ENCODE measurements around the gene PDAP1. TPM values are rescaled to one million over a fixed set of nuclear protein-coding genes. Genes with fewer than 3 reads are reported as not detected.

Gene PDAP1
- polyA plus RNA-seq, 1 of the 3 experiments (the other 2 are of a cell fraction): 389 TPM

GRCh38 chr7:99385564-99385963 is 22.8 kb downstream of the PDAP1 start (continued):
- no peak for TF ChIP-seq REST (IDR thresholded peaks at IDR 0.05; ENCODE audit: low read depth, low read length)
- no peak for TF ChIP-seq GATA2 (CRISPR knock-in tag; IDR thresholded peaks at IDR 0.05)

DNA sequence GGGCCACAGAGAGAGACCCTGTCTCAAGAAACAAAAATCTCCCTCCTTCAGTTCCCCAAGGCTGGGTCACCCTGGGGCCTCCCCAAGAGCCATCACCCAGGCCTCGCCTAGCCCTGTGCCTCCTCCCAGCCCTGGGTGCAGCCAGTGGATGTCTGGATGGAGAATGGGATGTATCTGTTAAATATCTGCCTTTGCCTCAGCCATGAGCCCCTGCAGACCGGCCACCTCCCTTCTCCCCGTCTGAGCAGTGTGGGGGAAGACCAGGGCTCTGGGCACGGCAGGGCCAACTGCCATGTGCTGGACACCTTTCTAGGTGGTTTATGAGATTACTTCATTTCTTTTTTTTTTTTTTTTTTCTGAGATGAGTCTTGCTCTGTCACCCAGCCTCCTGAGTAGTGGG is 23.9 kb downstream of the PDAP1 start:
- WGBS (ENCODE audit: low lambda C conversion rate): 86% methylated on average over 4 of the region's 4 CpGs
- ChIA-PET CTCF (no interaction called here), POLR2A (no interaction called here)
- Histone ChIP-seq H3K36me3 (replicated peaks in 1 of 2; ENCODE audit: control insufficient read depth in 1 of 2, insufficient read depth in 2 of 2, low read length in 1 of 2) (peaks cover 18 to 49% of the 10 kb centered on the region in 2 experiments), H3K4me3 (ENCODE audit: low read depth in 2 of 2, low read length in 1 of 2) (no peak overlapping the region), H2AFZ (ENCODE audit: low read depth) (no peak overlapping the region), H3F3A (replicated peaks; ENCODE audit: insufficient read depth) (peaks cover 14% of the 10 kb centered on the region), H3K27ac (ENCODE audit: low read depth in 2 of 2, low read length in 1 of 2) (no peak overlapping the region), H3K27me3 (ENCODE audit: insufficient read depth) (no peaks in the 10 kb centered on the region), H3K4me2 (no peak overlapping the region), H4K20me1 (ENCODE audit: insufficient read depth) (peaks cover 56% of the 10 kb centered on the region), H3K9me3 (no peaks in the 10 kb centered on the region), H3K9ac (no peak overlapping the region), H3K9me2 (no peaks in the 10 kb centered on the region), H3K4me1 (ENCODE audit: control insufficient read depth in 1 of 2, insufficient read depth in 2 of 2, low read depth in 1 of 2, low read length in 1 of 2) (peaks cover 8 to 23% of the 10 kb centered on the region in 2 experiments; a peak in 2 of 4 replicates), H3K79me2 (ENCODE audit: insufficient read depth) (peaks cover 59% of the 10 kb centered on the region)
- no peak for DNase-seq
- TF ChIP-seq NFIC (IDR thresholded peaks at IDR 0.05; ENCODE audit: borderline replicate concordance): no peak
- no peak for TF ChIP-seq RFX5 (IDR thresholded peaks at IDR 0.05; ENCODE audit: low read length)
- TF ChIP-seq RXRA (IDR thresholded peaks at IDR 0.05; ENCODE audit: borderline replicate concordance, low read depth): no peak
- no peak for TF ChIP-seq RCOR1 (IDR thresholded peaks at IDR 0.05; ENCODE audit: low read length)
- TF ChIP-seq, protein P1, sequence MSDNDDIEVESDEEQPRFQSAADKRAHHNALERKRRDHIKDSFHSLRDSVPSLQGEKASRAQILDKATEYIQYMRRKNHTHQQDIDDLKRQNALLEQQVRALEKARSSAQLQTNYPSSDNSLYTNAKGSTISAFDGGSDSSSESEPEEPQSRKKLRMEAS (IDR thresholded peaks at IDR 0.05; ENCODE audit: low read depth): no peak
- TF ChIP-seq SIN3A (IDR thresholded peaks at IDR 0.05; ENCODE audit: borderline replicate concordance, low read depth, low read length): no peak
- TF ChIP-seq EZH2phosphoT487 (IDR thresholded peaks at IDR 0.05; ENCODE audit: borderline replicate concordance, low read depth): no peak
- no peak for TF ChIP-seq FOSL2 (IDR thresholded peaks at IDR 0.05; ENCODE audit: borderline replicate concordance, low read depth)
- no peak for TF ChIP-seq POLR2AphosphoS5 (IDR thresholded peaks at IDR 0.05; ENCODE audit: low read depth, low read length)
- TF ChIP-seq JUND (IDR thresholded peaks at IDR 0.05): no peak

All from SK-N-SH (cell line).